Inflammatory macrophage treated with lipopolysaccharide for 4 hours (primary cell): ENCODE data around the gene HAUS7.

Source experiments
- DNase-seq: peaks from one replicate; pipeline ENCODE4 v3.0.0-alpha.2; 2020

The HAUS7 gene

DNA sequence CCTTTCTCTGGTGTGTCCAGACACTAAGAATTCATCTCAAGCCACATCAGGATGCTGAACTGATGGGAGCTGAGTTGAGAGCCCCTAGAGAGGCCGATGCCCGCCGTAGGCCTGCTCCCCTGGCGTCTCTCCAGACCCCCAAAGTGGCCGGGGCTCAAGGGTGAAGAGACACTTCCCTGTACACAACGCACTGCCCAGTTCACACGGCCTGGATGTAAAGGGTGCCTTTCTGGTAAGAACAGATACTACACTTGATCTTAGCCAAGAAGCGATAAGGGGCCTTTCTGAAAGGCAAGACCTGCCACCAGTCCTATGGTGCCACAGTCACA lies 19.5 kb downstream of the HAUS7 start:
- DNase-seq, result no peak

DNA sequence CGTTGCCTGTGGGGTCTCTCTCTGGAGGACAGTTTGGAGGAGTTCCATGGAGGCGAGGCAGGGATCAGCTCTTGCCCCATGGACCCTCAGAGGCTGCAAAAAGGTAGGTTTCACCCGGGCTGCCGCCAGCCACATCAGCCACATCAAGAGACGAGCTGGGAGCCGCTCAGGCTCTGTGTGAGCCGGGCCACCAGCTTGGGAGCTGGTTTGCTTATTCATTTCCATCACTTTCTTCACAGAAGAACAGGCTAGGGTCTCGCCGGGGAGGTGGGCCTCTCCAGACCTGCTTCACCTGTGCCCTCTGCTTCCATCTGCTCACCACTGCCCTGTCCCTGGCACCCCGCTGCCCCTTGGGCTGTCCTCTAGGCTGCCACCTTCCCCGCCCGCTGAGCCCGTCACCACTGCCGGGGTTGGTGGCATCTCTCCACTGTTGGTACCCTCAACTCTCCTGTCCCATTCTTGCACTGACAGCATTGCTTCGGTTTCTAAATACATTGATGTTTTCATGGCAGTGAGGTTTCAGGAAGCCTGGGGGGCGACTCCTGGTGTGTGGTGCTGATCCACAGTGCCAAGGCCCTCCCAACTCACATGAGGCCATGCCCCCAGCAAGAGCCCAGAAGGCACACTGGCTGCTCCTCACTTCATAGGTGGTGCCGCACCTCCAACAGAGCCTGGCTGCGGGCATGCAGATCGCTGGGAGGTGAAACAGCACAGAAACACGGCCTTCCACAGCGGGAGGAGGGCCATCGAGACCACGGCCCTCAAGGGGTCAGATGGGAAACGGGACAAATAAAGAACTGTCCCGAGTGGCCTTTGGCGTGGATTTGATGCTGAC lies 20.0 kb downstream of the HAUS7 start:
- DNase-seq, result no peak

DNA sequence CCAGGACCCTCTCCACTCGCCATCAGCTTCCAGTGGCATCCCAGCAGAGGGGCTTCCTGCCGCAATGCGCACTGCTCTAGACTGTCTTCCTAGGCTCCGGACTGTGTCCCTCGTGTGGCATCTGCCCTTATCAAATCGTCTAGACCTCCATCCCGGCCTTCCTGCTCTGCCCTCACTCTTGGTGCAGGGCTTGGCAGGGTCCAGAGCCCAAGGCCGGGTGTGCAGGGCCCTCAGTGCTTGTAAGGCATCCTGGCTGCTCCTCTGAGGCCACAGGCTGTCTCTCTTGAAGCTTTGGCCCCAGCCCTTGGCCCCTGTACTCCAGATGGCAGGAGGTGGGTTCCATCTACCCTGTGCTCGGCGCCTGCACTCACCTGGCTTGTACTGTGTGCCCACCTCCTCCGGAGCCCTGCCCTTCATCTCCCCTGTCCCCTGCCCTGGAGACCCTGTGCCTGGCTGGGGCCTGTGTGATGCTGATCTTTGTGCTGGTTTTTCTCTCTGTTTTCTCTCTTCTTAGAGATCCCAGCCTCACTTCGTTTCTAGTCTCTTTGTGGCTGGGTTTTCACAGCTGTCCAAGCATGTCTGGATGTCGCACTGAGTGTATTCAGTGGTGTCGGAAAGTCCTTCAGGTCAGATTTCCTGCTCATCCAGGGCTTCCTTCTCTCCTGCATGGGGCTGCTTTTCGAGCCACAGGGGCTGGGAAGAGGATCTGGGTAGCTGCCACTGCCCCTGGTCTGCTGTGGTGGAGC lies 20.8 kb downstream of the HAUS7 start:
- no peak for DNase-seq

DNA sequence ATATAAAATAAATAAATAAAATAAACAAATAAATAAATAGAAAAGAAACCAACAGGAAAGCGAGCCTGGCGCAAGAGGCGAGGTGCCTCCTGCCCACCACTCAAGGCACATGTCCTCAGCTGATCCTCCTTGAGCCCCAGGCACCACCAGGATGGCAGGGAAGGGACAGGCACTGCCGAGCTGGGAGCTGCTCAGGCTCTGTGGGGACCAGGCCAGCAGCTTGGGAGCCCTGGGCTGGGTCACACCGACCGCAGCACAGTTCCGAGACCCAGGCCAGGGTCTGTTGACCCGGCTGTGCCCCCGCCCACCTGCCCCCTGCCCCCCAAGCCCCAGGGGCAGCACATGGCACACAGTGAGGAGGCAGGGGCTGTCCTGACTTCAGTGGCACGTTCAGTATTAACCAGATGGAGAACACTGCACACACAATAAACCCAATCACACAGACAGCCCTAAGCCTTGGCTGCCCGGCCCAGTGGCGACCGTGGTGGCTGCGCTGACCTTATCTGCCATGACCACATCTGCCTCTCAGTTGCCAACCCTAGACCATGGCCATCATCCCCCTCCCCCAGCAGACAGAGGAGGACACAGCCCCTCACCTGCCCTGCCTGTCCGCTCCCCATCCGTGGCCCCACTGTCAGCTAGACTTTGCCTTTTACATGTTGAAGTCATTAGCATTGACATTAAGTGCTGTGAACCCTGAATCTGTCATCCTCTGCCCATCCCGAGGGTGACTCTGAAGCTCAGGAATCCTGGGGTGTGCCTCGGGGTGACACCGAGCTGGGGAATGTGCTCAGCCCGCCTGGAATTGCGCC lies 21.6 kb downstream of the HAUS7 start:
- no peak for DNase-seq

- DNase-seq, result no peak
Observed at GRCh38 chrX:153447581-153447960, 22.8 kb downstream of the HAUS7 start.

DNA sequence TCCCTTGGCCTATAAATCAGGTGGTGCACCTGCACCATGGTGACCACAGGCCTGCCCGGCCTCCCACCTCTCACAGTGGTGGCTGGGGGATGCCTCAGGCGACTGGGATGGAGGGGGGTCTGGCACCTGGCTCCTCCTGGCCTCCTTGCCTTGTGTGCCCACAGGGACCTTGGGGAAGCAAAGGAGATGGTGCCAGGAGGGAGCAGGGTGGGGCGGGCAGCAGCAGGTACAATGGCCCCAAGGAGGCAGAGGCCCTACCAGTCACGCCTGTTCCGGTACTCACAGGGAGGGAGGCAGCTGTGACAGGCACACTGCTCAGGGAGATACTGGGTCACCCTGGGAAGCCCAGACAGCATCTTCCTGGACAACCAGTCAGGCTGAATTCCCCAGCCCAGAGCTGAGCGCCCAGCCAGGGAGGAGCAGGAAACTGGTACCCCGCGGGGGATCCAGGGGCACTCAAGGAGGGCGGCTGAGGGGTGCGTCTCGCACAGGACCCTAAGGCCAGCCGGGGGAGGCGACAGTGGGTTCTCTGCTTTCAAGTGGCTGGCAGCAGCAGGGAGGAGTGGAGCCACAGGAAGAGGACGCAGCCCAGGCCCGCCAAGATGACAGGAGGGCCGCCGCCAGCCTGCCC lies 23.3 kb downstream of the HAUS7 start:
- no peak for DNase-seq

GRCh38 chrX:153446636-153446936 lies 23.8 kb downstream of the HAUS7 start:
- no peak for DNase-seq

DNA sequence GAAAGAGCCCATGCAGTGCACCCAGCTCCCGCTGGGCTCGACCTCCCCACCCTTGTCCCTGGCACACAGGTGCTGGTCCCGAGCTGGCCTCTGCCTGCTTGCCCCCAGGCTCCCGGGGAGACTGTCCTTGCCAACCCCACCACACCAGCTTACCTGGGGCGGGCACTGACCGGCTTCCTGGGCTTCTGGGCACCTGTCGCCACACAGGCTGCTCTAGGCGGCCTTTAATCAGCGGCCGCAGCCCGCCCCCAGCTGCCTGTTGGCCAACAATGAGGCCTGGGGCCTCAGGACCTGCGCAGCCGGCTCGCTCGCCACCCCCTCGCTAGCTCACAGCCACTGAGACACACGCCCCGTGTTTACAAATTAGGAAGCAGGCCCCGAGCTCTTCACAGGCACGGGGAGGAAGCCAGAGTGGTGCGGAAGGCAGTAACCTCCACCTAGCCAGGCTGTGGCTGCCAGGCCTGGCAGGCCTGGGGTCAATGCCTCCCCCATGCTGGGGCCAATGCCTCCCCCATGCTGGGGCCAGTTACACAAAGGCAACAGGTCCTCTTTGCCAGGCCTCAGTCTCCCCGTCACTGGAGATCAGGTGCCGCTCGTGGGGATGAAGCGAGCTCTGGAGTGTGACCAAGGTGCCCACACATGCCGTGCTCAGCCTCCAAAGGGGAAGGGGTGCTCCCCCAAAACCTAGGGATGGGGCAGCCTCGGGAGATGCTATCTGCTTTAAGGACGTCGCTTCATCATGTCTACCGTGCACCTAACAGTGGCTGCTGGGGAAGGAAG lies 24.3 kb downstream of the HAUS7 start, which contains the start of gene TREX2:
TREX2 (minus strand) TSS at position 201 of the 780 bp plus-strand sequence. CDS start 626 bp downstream, outside the sequence.
- DNase-seq, result no peak

GRCh38 chrX:153445106-153445855 lies 25.1 kb downstream of the HAUS7 start:
- no peak for DNase-seq

DNA sequence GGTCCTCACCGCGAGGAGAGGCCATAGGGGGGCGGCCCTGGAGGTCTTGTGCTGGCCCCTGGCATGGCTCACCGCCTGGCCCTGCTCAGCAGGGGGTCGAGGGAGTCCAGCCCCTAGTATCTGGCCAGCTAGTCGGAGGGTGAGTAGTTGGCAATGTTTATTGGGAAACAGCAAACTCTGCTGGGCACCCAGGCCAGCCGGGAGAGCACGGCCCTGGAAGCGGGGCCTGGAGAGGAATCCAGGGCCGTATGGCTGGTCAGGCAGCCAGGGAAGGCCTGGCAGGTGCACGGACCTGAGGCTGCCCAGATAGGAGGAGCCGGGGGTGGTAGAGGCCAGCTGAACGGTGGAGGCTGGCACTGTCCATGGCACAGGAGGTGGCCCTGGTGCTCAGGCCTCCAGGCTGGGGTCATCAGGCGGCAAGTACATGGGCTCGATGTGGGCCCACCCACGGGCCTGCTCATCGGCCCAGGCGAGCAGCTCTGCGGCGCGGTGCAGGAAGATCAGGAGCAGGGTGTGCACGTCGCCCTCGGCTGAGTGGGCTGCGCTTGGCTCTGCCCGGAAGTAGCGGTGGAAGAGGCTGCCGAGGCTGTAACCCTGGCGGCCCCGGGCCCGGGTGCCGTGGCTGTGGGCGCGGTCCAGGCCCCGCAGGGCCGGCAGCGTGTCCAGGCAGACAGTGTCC lies 25.9 kb downstream of the HAUS7 start:
- no peak for DNase-seq

- DNase-seq, result no peak
Observed at GRCh38 chrX:153443476-153444332, 26.7 kb downstream of the HAUS7 start.

DNA sequence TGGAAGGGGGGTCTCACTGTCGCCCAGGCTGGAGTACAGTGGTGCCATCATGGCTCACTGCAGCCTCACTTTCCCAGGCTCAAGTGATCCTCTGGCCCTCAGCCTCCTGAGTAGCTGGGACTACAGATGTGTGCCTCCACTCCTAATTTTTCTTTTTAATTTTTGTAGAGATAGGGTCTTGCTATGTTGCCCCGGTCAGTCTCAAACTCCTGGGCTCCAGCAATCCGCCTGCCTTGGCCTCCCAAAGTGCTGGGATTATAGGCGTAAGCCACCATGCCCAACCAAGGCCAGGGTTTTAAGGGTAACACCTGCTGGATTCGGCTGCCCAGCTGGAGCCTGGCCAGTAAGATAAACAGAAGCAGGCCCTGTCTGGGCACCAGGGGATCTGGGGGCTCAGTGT lies 27.9 kb downstream of the HAUS7 start:
- no peak for DNase-seq

DNA sequence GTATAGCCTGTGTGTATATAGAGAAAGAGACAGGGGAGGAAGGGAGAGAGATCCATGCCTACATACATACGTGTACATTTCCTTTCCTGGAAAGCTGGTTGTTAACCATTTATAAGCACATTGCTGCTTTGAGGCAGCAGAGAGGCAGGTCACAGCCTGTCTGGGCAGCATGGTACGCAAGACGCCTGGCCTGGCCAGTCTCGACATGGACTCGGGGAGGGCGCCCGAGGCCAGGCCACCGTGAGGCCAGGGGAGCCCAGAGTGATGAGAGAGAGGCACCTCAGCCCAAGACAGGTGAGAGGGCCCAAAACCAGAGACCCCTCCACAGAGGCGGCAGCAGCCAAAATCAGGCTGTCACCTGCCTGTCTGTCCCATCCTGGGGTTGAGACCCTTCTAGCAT lies 28.4 kb downstream of the HAUS7 start:
- DNase-seq, result no peak

DNA sequence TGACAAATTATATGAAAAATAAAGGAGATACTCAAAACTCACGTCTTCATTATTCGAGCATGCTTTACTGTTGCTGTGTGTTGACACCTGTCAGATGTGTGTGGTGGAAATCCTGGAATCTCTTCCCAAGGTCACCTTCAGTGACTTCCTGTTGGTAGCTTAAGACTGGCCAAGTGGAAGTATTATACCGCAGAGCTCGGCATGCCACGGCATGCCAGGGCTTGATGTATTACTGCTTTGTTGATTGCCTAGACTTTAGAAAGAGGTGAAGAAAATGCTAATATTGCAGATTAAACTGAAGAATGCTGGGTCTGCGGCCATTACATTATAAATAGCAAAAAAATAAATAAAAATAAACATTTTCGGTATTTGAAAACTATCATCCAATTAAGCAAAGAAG lies 29.1 kb downstream of the HAUS7 start:
- DNase-seq, result no peak

- DNase-seq, result no peak
Observed at GRCh38 chrX:153440556-153441135, 29.7 kb downstream of the HAUS7 start.

GRCh38 chrX:153439977-153440376 lies 30.4 kb downstream of the HAUS7 start:
- DNase-seq, result no peak

DNA sequence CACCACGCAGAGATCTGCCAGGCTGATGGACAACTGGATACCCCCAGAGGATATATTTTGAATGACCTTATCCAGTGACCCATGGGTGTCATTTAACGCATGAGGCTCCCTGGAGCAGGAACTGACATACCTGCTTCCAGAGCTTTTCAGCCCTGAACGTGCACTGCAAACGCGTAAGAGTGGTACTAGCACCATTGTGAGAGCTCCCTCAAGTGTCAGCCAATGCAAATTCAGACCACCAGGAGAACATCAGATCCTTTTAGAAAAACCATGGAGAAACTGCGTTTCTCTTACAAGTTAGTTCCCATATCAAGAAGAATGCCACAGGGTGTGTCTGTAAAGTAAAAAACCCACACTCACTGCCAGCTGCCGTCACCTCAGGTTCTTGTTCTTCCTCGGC lies 31.8 kb downstream of the HAUS7 start:
- DNase-seq, result peak; percentile 1

- no peak for DNase-seq
Observed at GRCh38 chrX:153435845-153436244, 34.5 kb downstream of the HAUS7 start.

GRCh38 chrX:153434801-153435200 lies 35.6 kb downstream of the HAUS7 start:
- DNase-seq, result no peak
